Thyroid gland (tissue), 4 donors: ENCODE results near the gene MAP1LC3A.

Experiments
- CTCF ChIP-seq, 6 experiments: fragments of 200-600 bp in 3 of 6; fragments of 450-650 bp in 3 of 6; sonication (generic) in 3 of 6; IDR thresholded peaks; one replicate each; pipeline ENCODE4 v1.5.1; 2016 to 2019; ENCODE audit warnings: antibody characterized with exemption in 6 of 6, mild to moderate bottlenecking in 2 of 6, inconsistent platforms in 1 of 6, moderate library complexity in 1 of 6
- POLR2A ChIP-seq, 2 donors: fragments of 450-650 bp; IDR thresholded peaks; one replicate each; pipeline ENCODE4 v1.6.1; 2017; ENCODE audit warnings: antibody characterized with exemption in 2 of 2, mild to moderate bottlenecking in 2 of 2, moderate library complexity in 1 of 2

- TF ChIP-seq CTCF (IDR thresholded peaks at IDR 0.05) (no peak), POLR2A (IDR thresholded peaks at IDR 0.05) (no peak)
These were observed 9.1 kb upstream of the MAP1LC3A start for GRCh38 chr20:34549291-34549928.
